ENCODE measurements around the gene CX3CL1. TPM values are rescaled to one million over a fixed set of nuclear protein-coding genes. Genes with fewer than 3 reads are reported as not detected.
"Not testable (repeated sequence)": the region's sequence is repeated elsewhere in the genome, so short reads cannot be mapped to it uniquely, and the experiment has no call there.

The CX3CL1 gene
- total RNA-seq, 1 donor from 2014 or later, result 31.1 TPM

DNA sequence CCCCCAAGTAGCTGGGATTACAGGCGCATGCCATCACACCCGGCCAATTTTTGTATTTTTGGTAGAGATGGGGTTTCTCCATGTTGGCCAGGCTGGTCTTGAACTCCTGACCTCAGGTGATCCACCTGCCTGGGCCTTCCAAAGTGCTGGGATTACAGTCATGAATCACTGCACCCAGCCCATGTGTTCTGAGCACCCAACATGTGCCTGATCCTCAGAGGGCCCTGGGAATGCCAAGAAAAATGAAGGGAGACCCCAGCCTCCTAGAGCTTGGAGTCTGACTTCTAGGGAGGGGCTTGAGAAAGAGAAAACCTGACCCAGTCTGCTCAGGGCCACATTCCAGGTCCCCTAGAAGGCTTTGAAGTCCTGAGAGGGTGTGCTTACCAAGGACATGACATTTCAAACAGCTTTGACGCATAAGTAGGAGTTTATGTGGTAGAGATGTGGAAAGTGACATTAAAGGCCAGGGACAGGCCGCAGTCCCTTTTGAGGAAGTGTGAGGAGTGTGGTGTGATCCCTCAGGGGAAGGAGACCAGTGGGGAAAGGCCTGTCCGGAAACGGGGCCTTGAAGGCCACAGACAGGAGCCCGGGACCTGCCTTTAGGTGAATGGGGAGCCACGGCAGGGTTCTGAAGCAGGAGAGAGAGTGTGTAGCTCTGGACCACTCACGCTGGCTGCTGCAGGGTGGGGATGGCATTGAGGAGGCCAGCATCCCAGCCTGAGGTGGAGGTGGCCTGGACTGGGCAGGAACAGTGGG is 14.8 kb upstream of the CX3CL1 start:
- DNase-seq (ENCODE audit: low spot score), result no peak

DNA sequence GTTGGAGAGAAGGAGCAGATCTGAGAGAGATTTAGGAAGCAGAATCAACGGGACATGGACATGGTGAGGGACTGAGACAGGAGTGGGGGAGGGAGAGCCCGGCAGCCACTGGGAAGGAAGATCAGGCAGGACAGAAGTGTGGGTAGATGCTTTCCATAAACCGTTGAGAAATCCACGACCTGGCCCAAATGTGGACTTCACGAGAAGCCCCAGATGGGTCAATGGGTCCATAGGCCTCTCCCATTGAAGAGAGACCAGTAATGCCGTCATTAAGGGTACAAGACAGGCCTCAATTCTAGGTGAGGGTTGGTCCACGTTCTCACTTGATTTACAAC is 14.2 kb upstream of the CX3CL1 start:
- no peak for DNase-seq (ENCODE audit: low spot score)

DNA sequence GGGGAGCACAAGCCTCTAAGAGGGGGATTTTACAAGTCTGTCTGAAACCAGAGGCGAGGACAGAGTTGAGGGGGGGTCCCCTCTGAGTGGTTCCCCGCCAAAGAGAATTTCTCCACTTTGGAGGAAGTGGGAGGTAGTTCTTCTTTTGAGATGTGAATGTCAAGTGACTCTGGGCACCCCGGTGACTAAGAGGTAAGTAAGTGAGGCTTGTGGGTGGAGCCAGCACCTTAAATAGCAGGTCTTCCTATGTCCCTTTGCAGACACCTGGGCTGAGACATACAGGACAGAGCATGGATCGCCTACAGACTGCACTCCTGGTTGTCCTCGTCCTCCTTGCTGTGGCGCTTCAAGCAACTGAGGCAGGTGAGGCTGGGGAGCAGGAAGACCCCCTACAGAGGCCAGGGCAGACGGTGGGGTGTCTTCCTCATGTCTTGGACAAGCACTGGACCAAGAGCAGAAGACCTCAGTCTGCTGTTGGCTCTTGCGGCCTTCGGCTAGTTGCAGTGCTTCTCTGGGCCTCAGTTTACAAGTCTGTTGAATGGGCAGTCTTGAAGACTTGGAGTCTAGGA is 13.7 kb upstream of the CX3CL1 start, which contains the start of gene CCL22:
Gene CCL22 (plus strand): TSS at position 257 of the 569 bp plus-strand sequence. CDS start 34 bp downstream, at position 291.
- DNase-seq (ENCODE audit: low spot score), result no peak

DNA sequence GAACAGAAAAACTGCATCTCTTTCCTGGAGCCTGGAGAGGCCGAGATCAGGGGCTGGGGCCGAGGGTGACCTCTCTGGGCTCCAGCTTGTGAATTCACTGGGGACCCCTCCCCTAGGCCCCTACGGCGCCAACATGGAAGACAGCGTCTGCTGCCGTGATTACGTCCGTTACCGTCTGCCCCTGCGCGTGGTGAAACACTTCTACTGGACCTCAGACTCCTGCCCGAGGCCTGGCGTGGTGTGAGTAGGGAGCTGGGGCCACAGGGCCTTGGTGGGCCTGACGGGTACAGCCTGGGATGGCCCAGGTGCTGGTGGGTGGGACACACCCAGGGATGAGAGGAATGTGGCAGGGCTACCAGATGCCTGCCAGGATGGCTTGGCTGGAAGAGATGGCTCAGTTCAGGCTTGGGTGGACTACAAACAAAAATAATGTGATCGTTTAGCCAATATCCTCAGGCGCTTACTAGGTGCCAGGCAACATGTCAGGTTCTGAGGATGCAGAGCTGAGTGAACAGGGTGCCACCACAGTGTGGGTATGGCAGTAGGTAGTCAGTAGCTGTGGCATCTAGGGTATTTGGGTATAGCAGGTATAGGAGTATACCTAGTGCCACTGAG is 11.9 kb upstream of the CX3CL1 start:
- DNase-seq (ENCODE audit: low spot score), result no peak

DNA sequence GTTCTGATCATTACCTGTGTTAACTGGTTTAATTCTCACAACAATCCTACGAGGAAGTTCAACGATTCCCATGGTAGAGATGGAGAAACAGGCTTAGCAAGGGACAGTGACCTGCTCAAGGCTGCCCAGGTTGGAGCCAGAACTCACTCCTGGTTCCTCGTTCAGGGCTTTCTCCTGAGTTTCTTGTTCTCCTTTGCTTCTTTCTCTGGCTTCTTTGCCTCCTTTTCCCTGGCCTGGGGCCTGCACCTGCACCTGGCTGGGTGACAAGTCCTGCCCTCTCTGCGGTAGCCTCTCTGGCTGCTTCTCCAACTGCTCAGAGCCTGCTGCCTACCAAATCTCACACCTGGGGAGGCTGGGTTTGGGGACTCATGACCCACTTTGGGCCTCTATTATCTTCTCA is 10.9 kb upstream of the CX3CL1 start:
- DNase-seq (ENCODE audit: low spot score), result no peak

DNA sequence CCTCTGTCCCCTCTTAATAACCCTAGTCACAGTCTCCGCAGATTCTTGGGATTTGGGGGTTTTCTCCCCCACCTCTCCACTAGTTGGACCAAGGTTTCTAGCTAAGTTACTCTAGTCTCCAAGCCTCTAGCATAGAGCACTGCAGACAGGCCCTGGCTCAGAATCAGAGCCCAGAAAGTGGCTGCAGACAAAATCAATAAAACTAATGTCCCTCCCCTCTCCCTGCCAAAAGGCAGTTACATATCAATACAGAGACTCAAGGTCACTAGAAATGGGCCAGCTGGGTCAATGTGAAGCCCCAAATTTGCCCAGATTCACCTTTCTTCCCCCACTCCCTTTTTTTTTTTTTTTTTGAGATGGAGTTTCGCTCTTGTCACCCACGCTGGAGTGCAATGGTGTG is 8.1 kb upstream of the CX3CL1 start:
- no peak for DNase-seq (ENCODE audit: low spot score)

DNA sequence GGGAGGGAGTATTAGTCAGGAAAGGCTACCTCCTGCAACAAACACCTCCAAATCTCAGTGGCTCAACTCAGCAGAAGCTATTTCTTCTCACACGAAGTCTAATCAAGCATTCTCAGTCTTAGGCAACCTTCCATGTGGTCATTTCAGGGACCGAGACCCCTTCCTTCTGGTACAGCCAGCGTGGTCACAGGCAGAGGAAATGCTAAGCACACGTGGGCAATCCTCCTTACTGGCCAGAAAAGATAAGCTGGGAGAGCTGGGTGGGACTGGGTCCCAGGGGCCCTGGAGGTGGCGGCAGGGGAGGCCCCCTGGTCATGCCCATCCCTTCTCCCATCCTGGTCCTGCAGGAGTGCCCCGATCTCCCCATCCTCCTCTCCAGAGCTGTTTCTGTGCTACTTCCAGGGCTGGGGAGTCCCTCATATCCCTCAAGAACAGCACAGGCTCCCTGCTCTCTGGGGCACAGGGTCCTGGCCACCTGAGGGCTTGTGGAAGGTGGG is 5.7 kb upstream of the CX3CL1 start:
- no peak for DNase-seq (ENCODE audit: low spot score)

DNA sequence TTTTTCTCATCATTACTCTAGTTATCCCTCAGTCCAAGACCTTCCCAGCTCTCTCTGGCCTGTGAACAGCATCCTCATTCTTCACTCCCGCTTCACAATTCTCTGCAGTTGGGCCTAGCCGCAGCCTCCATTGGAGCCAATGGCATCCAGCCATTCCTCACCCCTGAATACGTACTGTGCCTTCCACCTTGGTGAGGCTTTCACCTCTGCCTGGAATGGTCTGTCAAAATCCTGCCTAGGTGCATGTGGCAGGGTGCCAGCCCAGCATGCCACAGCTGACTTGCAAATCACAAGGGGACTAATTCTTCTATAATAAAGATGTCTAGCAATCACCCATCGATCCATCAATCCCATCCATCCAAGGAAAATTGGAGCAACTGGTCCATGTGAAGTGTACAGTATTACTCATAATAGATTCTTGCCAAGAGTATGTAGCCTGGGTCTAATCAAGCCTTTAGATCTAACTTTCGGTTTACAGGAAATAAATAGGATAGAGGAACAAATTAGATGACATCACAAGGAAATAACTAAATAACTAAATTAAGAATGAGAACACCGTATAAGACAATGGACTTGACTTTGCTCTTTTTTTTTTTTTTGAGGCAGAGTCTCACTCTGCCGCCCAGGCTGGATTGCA is 5.1 kb upstream of the CX3CL1 start:
- DNase-seq (ENCODE audit: low spot score), result no peak

DNA sequence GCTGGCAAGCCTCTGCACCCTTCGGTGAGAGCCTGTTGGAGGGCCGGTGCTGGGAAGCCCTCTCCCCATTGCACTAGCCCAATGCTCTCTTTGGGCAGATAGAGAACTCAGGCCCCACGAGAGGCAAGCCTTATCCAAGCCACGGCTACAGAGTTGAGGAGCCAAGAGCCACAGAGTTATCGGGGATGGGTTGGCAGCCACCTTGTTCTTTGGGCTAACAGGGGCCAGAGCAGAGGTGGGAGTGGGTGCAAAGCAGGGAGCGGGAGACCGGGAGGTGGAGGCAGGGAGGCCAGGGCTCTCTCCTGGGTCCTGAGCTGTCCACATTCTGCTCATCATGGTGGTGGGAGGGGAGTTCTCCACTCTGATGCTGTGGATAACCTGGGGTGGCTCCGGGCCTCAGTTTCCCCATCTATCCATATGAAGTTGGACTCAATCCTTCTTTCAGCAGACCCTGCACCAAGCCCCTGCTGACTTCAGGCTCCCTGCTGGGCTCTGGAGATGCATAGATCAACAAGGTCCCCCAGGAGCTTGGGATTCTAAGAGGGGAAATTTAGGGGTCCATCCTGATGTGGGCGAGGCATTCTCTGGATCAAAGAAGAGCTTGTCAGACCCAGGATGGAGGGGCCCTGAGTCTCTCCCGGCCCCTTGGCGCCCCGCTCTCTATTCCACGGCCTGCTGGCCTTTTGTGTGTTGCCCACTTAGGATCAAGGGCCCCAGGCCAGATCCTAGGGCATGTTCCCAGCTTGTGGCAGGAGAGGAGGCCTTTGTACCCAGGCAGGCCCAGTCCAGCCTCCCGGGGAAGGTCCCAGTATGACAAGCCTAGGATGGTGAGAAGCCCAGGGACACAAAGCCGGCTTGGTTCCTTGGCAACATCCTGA is 557 bp upstream of the CX3CL1 start:
- DNase-seq (ENCODE audit: low spot score), result no peak

DNA sequence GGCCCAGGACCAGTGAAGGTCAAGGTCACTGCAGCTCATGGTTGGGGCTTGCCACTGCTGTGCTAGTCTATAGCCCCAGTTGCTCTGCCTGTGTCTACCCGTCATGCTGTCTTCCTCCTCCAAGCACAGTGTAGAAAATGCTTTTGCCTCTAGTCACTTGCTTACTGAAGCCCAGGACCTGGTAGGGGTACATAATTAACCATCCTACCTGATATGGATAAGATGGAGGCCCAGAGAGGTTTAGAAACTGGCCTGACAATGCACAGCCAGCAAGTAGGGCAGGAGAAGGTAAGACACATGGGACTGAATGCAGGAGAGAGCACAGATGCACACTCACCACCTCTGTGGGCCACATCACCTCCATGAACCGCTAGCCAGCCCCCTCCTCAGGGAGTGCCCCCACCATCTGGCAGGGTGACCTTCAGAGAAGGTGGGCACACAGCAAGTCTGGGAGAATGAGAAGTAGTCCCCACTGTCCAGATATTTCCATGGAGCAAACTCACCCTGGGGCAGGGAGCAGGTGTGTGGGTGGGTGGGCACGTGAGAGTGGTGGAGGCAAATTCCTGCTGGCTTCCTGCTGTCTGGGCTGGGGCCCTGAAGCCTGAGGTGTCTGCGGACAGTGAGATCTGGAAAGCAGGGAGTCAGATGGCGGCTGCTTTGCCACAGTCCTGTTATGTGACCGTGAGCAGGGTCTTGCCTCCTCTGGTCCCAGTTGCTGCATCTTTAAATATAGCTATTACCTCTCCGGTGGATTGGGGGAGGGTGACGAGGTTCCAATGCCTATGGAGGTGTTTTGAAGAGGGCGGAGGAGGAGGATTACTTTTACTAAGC is 1.0 kb downstream of the CX3CL1 start:
- DNase-seq (ENCODE audit: low spot score), result no peak

DNA sequence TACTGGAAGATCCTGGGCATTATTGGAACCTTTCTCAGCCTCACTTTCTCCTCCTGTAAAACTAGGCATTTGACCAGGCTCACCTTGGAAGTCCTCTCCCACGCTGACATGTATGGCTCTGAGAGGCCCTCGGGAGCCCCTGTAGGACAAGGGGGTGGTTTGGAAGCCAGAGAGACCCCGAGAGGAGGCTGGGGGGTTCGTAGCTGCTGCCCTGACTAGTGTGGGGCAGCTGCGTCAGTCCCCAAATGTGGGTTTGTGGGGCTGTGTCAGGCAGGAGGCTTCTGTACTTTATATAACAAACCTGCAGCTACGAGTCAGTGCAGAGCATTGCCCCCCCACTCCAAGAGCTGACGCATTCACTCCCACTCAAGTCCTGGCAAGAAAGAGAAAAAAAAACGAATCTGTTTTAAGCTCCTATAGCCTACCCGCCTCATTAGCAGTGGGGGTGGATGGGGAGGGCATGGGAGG is 1.8 kb downstream of the CX3CL1 start:
- no peak for DNase-seq (ENCODE audit: low spot score)

DNA sequence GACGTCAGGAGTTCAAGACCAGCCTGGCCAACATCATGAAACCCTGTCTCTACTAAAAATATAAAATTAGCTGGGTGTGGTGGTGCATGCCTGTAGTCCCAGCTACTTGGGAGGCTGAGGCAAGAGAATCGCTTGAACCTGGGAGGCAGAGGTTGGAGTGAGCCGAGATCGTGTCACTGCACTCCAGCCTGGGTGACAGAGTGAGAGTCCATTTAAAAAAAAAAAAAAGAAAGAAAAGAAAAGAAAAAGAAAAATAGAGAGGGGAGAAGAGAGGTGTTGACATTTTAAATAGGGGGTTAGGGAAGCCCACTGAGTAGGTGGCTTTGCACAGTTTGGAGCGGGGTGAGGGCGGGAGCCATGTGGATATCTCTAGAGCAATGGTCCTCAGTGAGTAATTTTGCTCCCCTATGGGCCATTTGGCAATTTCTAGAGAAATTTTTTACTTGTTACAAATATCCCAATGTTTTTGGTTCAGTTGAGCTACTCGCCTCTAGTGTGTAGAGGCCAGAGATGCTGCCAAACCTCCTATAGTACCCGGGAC is 2.7 kb downstream of the CX3CL1 start:
- DNase-seq (ENCODE audit: low spot score), result not testable (repeated sequence)

DNA sequence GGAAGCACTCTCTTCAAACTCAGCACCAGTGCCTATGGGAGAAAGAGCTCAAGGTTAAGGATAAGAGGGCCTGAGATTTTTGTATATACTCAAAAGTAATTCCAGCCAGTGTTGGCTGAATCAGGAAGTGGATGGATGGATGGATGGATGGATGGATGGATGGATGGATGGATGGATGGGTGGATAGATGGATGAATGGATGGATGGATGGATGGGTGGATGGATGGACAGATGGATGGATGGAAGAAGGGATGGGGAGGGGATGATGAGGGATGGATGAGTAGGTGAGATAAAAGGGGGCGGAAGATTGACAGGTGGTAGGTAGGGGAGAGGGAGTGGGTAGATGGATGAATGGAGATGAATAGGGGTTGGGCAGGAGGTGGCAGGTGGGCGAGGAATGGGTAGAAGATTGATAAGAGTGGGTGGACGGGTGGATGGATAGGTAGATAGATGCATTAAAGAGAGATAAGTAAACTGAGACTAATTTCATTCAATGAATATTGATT is 4.1 kb downstream of the CX3CL1 start:
- DNase-seq (ENCODE audit: low spot score), result no peak

DNA sequence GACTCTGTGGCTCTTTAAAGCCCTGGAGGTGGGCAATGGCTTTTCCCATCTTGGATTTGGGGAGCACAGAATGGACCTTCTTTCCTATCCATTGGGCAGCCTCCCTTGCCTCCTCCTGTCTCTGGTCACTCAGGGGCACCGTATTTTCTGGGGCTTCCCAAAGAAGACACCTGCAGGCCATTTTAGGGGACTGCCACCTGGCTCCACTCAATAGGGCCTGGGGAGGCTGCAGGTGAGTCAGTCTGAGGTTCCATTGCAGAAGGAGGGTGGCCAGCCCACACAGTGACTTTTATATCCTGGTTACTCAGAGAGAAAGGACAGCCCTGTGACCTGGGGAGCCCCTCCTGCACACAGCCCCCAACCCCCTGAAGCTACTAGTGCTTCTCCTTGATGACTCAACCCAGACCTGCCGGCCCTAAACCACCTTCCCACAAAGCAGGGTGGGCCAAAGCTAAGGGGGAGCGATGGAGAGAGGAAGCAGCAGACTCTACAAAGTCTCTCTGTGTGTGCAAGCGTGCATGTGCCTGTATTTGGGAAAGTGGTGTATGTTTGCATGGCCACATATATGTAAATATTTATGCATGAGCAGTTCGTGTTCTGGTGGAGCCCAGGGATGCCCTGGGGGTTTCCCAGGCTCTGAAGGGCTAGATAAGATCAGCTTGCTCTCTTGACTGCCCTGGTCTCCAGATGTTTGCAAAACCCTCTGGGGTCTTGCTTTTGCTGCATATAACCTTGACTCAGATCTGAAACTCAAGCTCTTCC is 5.0 kb downstream of the CX3CL1 start:
- no peak for DNase-seq (ENCODE audit: low spot score)

DNA sequence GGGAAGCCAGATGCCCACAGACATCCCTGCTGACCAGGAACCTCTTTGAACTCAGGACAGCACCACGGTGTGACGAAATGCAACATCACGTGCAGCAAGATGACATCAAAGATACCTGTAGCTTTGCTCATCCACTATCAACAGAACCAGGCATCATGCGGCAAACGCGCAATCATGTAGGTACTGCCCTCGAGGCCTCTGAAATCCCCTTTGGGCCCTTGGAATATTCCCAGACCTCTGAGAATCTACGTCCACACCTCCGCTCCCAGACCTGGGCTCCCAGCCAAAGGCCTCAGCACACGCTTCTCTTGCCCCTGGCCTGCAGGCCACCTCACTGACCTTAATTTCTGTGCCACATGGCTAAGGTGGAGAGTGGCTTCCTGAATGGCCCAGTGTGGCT is 7.3 kb downstream of the CX3CL1 start:
- no peak for DNase-seq (ENCODE audit: low spot score)

DNA sequence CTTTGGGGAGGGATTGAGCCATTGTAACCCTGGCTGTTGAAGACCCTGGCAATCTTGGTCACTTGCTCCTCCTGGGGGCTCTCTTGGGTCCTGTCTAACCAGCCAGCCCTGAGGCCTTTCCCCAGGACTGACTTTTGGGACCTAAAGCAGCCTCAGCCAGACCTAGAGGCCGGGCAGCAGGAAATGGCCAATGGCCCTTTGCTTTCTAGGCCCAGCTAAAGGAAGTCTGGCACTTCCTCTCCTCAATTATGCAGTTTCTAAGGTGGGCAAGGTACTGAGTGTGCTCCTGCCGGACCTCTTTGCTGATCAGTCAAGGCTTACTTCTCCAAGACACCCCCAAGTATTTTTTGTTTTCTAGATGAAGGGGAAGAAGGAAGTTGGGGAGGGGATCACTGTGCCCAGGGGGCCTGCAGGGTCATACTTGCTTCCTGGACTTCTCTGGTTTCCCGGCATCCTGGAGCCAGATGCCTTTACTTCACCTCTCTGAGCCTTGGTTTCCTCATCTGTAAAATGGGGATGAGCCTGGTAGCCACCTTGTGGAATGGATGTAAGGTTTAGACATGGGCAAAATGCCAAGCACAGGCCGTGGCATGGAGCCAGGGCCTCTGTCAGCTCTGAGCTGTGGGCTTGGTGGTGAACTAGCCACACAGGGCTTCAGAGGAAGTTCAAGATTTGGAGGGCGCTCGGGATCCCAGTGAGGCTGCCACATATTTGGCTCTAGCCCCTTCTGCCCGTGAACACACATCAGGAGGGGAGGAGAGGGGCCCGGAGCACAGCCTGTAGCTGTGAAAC is 8.6 kb downstream of the CX3CL1 start:
- DNase-seq (ENCODE audit: low spot score), result no peak

DNA sequence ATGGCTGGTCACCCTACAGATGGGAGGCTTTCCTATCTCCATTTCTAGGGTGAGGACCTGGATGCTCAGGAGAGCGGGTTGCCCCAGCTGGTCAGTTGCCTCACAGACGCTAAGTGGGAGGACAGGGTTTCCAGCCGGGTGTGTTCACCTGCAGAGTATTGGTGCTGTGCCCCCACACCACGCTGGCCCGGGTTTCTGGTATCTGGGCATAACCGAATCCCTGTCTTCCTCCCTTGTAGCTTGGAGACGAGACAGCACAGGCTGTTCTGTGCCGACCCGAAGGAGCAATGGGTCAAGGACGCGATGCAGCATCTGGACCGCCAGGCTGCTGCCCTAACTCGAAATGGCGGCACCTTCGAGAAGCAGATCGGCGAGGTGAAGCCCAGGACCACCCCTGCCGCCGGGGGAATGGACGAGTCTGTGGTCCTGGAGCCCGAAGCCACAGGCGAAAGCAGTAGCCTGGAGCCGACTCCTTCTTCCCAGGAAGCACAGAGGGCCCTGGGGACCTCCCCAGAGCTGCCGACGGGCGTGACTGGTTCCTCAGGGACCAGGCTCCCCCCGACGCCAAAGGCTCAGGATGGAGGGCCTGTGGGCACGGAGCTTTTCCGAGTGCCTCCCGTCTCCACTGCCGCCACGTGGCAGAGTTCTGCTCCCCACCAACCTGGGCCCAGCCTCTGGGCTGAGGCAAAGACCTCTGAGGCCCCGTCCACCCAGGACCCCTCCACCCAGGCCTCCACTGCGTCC is 9.7 kb downstream of the CX3CL1 start:
- no peak for DNase-seq (ENCODE audit: low spot score)
